Astrocyte of the cerebellum (primary cell): ENCODE results near the gene COL2A1.

Experiments
- DNase-seq: peaks from one replicate; pipeline ENCODE4 v3.0.0-alpha.2; 2011; ENCODE audit warnings: low read depth
- H3K4me3 ChIP-seq: 2 replicates; pipeline ENCODE4 v1.5.1; 2011; ENCODE audit warnings: mild to moderate bottlenecking, low read depth, low read length, moderate library complexity
- in situ Hi-C: cut with HindIII; loops from 2 replicates; pipeline ENCODE4 v1.10.0; 2017; ENCODE audit warnings: low sequenced_read_pairs
- TF ChIP-seq, protein P1 (sequence below): IDR thresholded peaks from 2 replicates; pipeline ENCODE4 v1.5.1; 2012; ENCODE audit warnings: low read length, low read depth, moderate library complexity, mild to moderate bottlenecking; ENCODE audit errors: missing control alignments

COL2A1 gene

DNA sequence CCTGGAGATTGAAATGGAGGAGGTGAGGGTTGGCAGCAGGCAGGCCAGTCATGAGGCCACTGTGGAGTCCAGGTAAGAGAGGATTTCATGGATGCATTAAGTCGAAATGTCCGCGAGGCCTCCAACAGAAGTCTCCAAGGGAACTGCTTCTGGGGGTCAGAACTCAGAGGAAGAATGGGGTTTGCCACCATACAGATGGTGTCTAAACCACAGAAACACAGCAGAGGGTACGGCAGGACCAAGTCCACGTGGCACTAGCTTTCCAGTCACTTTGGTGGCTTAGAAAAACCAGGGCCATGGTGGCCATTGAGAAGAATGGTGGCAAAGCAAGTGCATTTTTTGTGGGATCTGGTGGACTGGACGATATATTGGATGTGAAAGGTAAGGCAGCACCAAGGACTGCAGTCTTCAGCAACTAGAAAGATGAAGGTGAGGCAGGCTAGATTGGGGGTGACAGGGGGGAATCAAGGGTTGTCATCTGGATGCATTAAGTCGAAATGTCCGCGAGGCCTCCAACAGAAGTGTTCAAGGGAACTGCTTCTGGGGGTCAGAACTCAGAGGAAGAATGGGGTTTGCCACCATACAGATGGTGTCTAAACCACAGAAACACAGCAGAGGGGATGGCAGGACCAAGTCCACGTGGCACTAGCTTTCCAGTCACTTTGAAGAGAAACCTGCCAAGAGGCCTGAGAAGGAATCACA is 63.4 kb downstream of the COL2A1 start:
- in situ Hi-C loops, result no loop called here
- no peak overlapping the region for H3K4me3 ChIP-seq
- TF ChIP-seq, protein P1, sequence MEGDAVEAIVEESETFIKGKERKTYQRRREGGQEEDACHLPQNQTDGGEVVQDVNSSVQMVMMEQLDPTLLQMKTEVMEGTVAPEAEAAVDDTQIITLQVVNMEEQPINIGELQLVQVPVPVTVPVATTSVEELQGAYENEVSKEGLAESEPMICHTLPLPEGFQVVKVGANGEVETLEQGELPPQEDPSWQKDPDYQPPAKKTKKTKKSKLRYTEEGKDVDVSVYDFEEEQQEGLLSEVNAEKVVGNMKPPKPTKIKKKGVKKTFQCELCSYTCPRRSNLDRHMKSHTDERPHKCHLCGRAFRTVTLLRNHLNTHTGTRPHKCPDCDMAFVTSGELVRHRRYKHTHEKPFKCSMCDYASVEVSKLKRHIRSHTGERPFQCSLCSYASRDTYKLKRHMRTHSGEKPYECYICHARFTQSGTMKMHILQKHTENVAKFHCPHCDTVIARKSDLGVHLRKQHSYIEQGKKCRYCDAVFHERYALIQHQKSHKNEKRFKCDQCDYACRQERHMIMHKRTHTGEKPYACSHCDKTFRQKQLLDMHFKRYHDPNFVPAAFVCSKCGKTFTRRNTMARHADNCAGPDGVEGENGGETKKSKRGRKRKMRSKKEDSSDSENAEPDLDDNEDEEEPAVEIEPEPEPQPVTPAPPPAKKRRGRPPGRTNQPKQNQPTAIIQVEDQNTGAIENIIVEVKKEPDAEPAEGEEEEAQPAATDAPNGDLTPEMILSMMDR, result no peak
- DNase-seq, result no peak

DNA sequence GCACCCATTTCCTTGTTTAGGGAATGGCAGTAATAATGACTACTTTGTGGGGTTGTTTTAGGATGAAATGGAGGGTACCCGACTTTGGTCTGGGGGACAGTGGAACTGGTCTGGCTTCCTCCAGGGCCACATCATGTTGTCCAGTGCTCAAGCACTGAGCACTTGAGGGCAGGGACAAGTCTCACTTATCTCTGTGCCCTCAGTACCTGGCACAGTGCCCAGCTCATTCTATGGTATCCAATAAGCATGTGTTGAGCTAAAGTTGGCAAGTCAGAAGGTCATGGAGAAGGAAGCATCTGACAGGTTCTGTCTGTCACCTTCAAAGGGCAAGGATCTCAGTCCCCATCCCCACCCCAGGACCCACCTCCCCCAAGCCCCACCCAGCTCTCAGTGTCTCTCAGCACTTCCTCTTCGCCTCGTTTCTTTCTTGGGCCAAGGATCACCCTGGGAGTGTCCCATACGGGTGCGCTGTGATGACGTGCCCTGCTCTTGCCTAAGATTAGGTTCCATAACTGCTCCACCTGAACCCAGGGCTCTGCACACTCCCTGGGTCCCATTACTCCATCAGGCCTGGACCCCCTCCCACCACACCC is 65.2 kb downstream of the COL2A1 start:
- H3K4me3 ChIP-seq, result no peak overlapping the region
- in situ Hi-C loops, result loop anchor here (10.0 kb wide), 1 partner anchor 54 kb away; no protein-coding TSS in a partner anchor
- DNase-seq, result no peak
- TF ChIP-seq, protein P1, result no peak

DNA sequence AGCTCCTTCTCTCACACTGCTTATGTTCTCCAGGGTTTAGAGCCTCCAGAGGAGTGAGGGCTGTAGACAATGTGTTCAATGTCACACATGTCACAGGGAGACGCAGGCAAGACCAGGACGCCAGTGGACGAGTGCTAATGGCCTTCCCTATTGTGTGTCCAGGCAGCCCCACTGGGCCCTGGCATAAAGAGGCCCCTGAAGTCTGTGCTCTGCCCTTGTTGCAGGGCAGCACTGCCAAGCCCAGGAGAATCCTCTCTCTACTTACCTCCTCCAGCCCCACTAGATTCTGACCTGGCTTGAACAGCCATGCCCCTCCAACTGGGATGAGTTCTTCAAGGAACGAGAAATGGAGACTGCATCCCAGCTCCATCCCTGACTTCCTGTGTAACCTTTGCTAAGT is 65.7 kb downstream of the COL2A1 start:
- TF ChIP-seq, protein P1, result no peak
- in situ Hi-C loops, result loop anchor here (10.0 kb wide), 1 partner anchor 54 kb away; no protein-coding TSS in a partner anchor
- DNase-seq, result no peak
- H3K4me3 ChIP-seq, result no peak overlapping the region

- in situ Hi-C loops, result loop anchor here (10.0 kb wide), 1 partner anchor 53 kb away; no protein-coding TSS in a partner anchor
- no peak for DNase-seq
- TF ChIP-seq, protein P1, result no peak
- no peak overlapping the region for H3K4me3 ChIP-seq
Observed at GRCh38 chr12:47938093-47938492, 66.2 kb downstream of the COL2A1 start.

DNA sequence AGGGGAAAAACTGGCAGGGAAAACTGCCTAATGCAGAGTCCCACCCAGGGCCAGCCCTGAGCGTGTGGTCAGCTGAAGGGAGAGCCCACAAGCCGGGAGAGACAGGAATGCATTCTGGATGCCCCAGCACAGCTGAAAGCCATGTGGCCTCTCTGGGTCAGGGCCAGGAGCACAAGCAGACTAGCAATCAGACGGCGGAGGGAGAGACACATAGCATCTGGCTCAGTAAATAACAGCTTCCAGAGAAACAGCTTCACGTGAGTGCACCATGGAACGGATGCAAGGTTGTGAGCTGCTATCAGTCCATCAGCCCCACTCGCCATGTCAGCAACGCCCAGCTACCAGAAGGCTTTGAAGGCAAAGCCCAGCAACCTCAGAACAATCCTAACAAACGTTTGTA is 69.1 kb downstream of the COL2A1 start:
- H3K4me3 ChIP-seq, result no peak overlapping the region
- peak; percentile 38 for DNase-seq
- TF ChIP-seq, protein P1, result no peak
- in situ Hi-C loops, result loop anchor here (10.0 kb wide), 1 partner anchor 50 kb away; no protein-coding TSS in a partner anchor

GRCh38 chr12:47931187-47931586 is 73.1 kb downstream of the COL2A1 start:
- TF ChIP-seq, protein P1, result no peak
- DNase-seq, result no peak
- in situ Hi-C loops, result loop anchor here (10.0 kb wide), 1 partner anchor 46 kb away; no protein-coding TSS in a partner anchor
- H3K4me3 ChIP-seq, result no peak overlapping the region
